GM12878 (cell line): ENCODE data around the gene C1QTNF1. TPM values are rescaled to one million over a fixed set of nuclear protein-coding genes. Genes with fewer than 3 reads are reported as not detected.

ENCODE experiments used
- ATAC-seq: fragments of 200-7000 bp; cut with Tn5 transposase; 3 replicates; pipeline ENCODE4 v1.9.1; 2020; ENCODE audit warnings: mild to moderate bottlenecking, moderate library complexity
- BruUV-seq: library from RNA; stranded (reverse); fragments of 400-500 nt; replicated peaks from 2 replicates; lab custom pipeline; 2021; lab: Mats Ljungman, UMichigan
- CTCF ChIA-PET: fragments of 300-600 bp; sonication (Branson Sonifier 250); formaldehyde crosslinking; extraction: SDS; loops from one replicate; lab custom pipeline; 2021; ENCODE audit warnings: inconsistent platforms; lab: Yijun Ruan, JAX
- POLR2A ChIA-PET: fragments of 350-600 bp; formaldehyde crosslinking; extraction: SDS; loops from one replicate; lab custom pipeline; 2021; ENCODE audit warnings: inconsistent platforms; lab: Charles Lee
- RAD21 ChIA-PET: fragments of 300-600 bp; sonication (Branson Sonifier 250); formaldehyde crosslinking; loops from one replicate; lab custom pipeline; 2023; ENCODE audit warnings: antibody characterized with exemption; ENCODE audit not compliant: unreplicated experiment; lab: Charles Lee
- SMC1A ChIA-PET: fragments of 300-600 bp; sonication (Branson Sonifier 250); formaldehyde crosslinking; loops from one replicate; lab custom pipeline; 2023; ENCODE audit not compliant: unreplicated experiment, uncharacterized antibody; lab: Charles Lee
- DNase-seq: peaks from one replicate; pipeline ENCODE4 v3.0.0-alpha.2; 2011; ENCODE audit warnings: low read depth, low spot score
- FAIRE-seq: peaks from 3 replicates; lab custom pipeline; 2011; peaks lifted over from hg19 to GRCh38; lab: Jason Lieb, UNC
- H2AFZ ChIP-seq: 2 replicates; pipeline ENCODE4 v1.6.0; 2011; ENCODE audit warnings: low read depth, low read length, control low read depth; ENCODE audit not compliant: control insufficient read depth
- H3K27ac ChIP-seq: 2 replicates; pipeline ENCODE4 v1.5.1; 2011; ENCODE audit warnings: control low read depth; ENCODE audit not compliant: control insufficient read depth, insufficient read depth
- H3K27me3 ChIP-seq, 2 experiments: replicated peaks in 1 of 2; 2 replicates each; pipeline versions ENCODE4 v1.6.0 to v1.6.1; 2011; ENCODE audit warnings: low read length in 1 of 2; ENCODE audit not compliant: control insufficient read depth in 2 of 2, insufficient read depth in 2 of 2
- H3K36me3 ChIP-seq, 2 experiments: 2 replicates each; pipeline ENCODE4 v1.5.1; 2011; ENCODE audit warnings: low read length in 1 of 2; ENCODE audit not compliant: control insufficient read depth in 2 of 2, insufficient read depth in 2 of 2
- H3K4me1 ChIP-seq: 2 replicates; pipeline ENCODE4 v1.6.1; 2011; ENCODE audit warnings: mild to moderate bottlenecking, low read length, moderate library complexity, mixed read lengths; ENCODE audit not compliant: control insufficient read depth, insufficient read depth
- H3K4me2 ChIP-seq: 2 replicates; pipeline ENCODE4 v1.6.0; 2011; ENCODE audit warnings: control low read depth; ENCODE audit not compliant: control insufficient read depth, insufficient read depth
- H3K4me3 ChIP-seq: fragments of 200-600 bp; sonication (generic); 2 replicates; pipeline ENCODE4 v1.5.1; 2016
- H3K79me2 ChIP-seq: 2 replicates; pipeline ENCODE4 v1.6.0; 2011; ENCODE audit warnings: low read length; ENCODE audit not compliant: control insufficient read depth, insufficient read depth
- H3K9ac ChIP-seq: 2 replicates; pipeline ENCODE4 v1.8.0; 2011; ENCODE audit warnings: low read length, control low read depth, mixed read lengths; ENCODE audit not compliant: control insufficient read depth, insufficient read depth
- H3K9me3 ChIP-seq: replicated peaks from 3 replicates; pipeline ENCODE4 v1.5.1; 2011; ENCODE audit warnings: mild to moderate bottlenecking, low read length; ENCODE audit not compliant: control insufficient read depth, insufficient read depth
- H4K20me1 ChIP-seq: 2 replicates; pipeline ENCODE4 v1.6.0; 2011; ENCODE audit not compliant: control insufficient read depth, insufficient read depth
- BRCA1 ChIP-seq: IDR thresholded peaks from 2 replicates; pipeline ENCODE4 v1.6.1; 2011; ENCODE audit warnings: low read depth, low read length, improper control_type of control experiment
- KDM1A ChIP-seq: fragments of 200-600 bp; sonication (generic); IDR thresholded peaks from 2 replicates; pipeline ENCODE4 v1.6.1; 2016; ENCODE audit warnings: borderline replicate concordance
- MEF2A ChIP-seq: IDR thresholded peaks from 2 replicates; pipeline ENCODE4 v1.6.1; 2011; ENCODE audit warnings: low read depth, mild to moderate bottlenecking, low read length, moderate library complexity; ENCODE audit not compliant: insufficient read depth
- POU2F2 ChIP-seq: IDR thresholded peaks from 3 replicates; pipeline ENCODE4 v1.6.1; 2011; ENCODE audit warnings: low read depth, mild to moderate bottlenecking, low read length, borderline replicate concordance
- SKIL ChIP-seq: fragments of 450-650 bp; IDR thresholded peaks from 2 replicates; pipeline ENCODE4 v1.6.1; 2017; ENCODE audit warnings: mild to moderate bottlenecking, low read depth, inconsistent platforms; ENCODE audit not compliant: poor library complexity, severe bottlenecking
- SMAD1 ChIP-seq: fragments of 450-650 bp; IDR thresholded peaks from 2 replicates; pipeline ENCODE4 v1.6.1; 2018; ENCODE audit warnings: mild to moderate bottlenecking, low read depth; ENCODE audit not compliant: partially characterized antibody
- YBX1 ChIP-seq: fragments of 450-650 bp; IDR thresholded peaks from 2 replicates; pipeline ENCODE4 v1.6.1; 2016; ENCODE audit warnings: antibody characterized with exemption
- ZBTB40 ChIP-seq: fragments of 450-650 bp; IDR thresholded peaks from 2 replicates; pipeline ENCODE4 v1.6.1; 2016; ENCODE audit warnings: mild to moderate bottlenecking, moderate library complexity, borderline replicate concordance
- ZNF622 ChIP-seq: fragments of 450-650 bp; IDR thresholded peaks from 2 replicates; pipeline ENCODE4 v1.6.1; 2017; ENCODE audit warnings: mild to moderate bottlenecking, inconsistent platforms
- WGBS: methylation state at CpG from one replicate; pipeline ENCODE4 v1.1.6; 2016; ENCODE audit warnings: low lambda C conversion rate; ENCODE audit not compliant: insufficient replicate concordance, insufficient coverage; ENCODE audit errors: missing lambda C conversion rate; 5-methylcytosine and 5-hydroxymethylcytosine counted together
- in situ Hi-C: fragments of 300-500 bp; cut with MboI; formaldehyde crosslinking; loops from 9 replicates; pipeline ENCODE4 v1.14.3; 2018; ENCODE audit warnings: mixed read lengths
- intact Hi-C: fragments of 100-400 bp; cut with micrococcal nuclease; formaldehyde crosslinking; loops from one replicate; pipeline ENCODE4 v1.14.2; 2022; ENCODE audit not compliant: unreplicated experiment
- polyA plus RNA-seq, 11 experiments: library from polyadenylated mRNA; depleted of rRNA in 4 of 11; unstranded in 6 of 11; stranded (reverse) in 5 of 11; fragments of >200 nt; fragmentation: Nextera tagmentation in 4 of 11; fragmentation: Illumina TruSeq in 1 of 11; extraction: Ambion mirVana in 4 of 11; extraction: Trizol in 1 of 11; gene quantifications; 1 replicate in 1 of 11; 2 replicates in 10 of 11; pipeline versions ENCODE4 v1.2.1 to v1.2.3, GENCODE V29; 2011 to 2016; ENCODE audit warnings: inconsistent platforms in 2 of 11, missing spikeins in 2 of 11, low read depth in 1 of 11
- total RNA-seq, 4 experiments: library from RNA; depleted of rRNA in 3 of 4; stranded (reverse); fragments of >200 nt in 3 of 4; fragmentation: Illumina TruSeq in 1 of 4; extraction: Trizol in 1 of 4; gene quantifications; 2 replicates each; pipeline versions ENCODE4 v1.2.1 to v1.2.3, GENCODE V29; 2013 to 2021
- TF ChIP-seq, protein P1 (sequence below): fragments of 450-650 bp; IDR thresholded peaks from 2 replicates; pipeline ENCODE4 v1.6.1; 2016; ENCODE audit warnings: mild to moderate bottlenecking
- TF ChIP-seq, protein P2 (sequence below): IDR thresholded peaks from 2 replicates; pipeline ENCODE4 v1.6.1; 2012; ENCODE audit warnings: low read length, inconsistent platforms

The C1QTNF1 gene
- total and polyA plus RNA-seq, 10 of the 15 experiments (the other 5 are each of a cell fraction or from before 2014, with no cell fraction given) = 0.05 to 1.1 (median 0.15) TPM; not detected in 4

DNA sequence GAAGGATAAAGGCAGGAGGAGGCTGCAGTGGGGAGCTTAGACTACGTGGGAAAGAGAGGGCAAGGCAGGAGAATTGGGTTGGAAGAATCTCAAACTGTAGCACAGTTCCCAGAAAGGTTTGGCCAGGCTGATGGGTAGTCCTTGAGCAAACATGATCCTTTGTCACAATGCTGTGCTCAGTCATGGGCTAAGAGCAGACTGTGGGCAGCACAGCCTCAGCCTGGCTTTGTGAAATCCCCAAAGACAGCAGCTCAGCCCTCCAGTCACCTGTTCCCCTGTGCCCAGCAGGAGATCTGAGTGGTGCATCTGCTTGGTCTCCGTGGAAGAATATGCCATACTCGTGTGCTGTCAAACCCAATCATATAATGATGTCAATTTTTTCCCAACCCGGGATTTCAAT is 40.1 kb downstream of the C1QTNF1 start:
- ChIA-PET RAD21 (no interaction called here), SMC1A (no interaction called here), CTCF (interaction anchor here (1.3 to 2.7 kb wide), 2 partner anchors 18 to 19 kb away, joined by 7 to 12 read pairs; no protein-coding TSS in a partner anchor), POLR2A (no interaction called here)
- BruUV-seq = no TSS peak
- DNase-seq (no peak), FAIRE-seq (no peak), ATAC-seq (peak; percentile 38; the same call in 2 of the 3 replicates)
- Histone ChIP-seq H3K36me3 (no peaks in the 10 kb centered on the region), H3K4me2 (no peak overlapping the region), H3K27ac (no peak overlapping the region), H4K20me1 (no peaks in the 10 kb centered on the region), H3K27me3 (no peaks in the 10 kb centered on the region), H3K4me1 (no peaks in the 10 kb centered on the region), H3K9me3 (no peaks in the 10 kb centered on the region), H3K79me2 (no peaks in the 10 kb centered on the region), H2AFZ (no peak overlapping the region), H3K9ac (no peak overlapping the region), H3K4me3 (no peak overlapping the region)
- intact Hi-C loops = no loop called here
- 41% methylated on average over 4 of the region's 4 CpGs for WGBS
- TF ChIP-seq SKIL (no peak), MEF2A (no peak), KDM1A (no peak), POU2F2 (no peak), BRCA1 (no peak), YBX1 (no peak), ZNF622 (no peak), ZBTB40 (no peak), SMAD1 (no peak)
- TF ChIP-seq, protein P1, sequence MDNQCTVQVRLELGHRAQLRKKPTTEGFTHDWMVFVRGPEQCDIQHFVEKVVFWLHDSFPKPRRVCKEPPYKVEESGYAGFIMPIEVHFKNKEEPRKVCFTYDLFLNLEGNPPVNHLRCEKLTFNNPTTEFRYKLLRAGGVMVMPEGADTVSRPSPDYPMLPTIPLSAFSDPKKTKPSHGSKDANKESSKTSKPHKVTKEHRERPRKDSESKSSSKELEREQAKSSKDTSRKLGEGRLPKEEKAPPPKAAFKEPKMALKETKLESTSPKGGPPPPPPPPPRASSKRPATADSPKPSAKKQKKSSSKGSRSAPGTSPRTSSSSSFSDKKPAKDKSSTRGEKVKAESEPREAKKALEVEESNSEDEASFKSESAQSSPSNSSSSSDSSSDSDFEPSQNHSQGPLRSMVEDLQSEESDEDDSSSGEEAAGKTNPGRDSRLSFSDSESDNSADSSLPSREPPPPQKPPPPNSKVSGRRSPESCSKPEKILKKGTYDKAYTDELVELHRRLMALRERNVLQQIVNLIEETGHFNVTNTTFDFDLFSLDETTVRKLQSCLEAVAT = no peak
- TF ChIP-seq, protein P2, sequence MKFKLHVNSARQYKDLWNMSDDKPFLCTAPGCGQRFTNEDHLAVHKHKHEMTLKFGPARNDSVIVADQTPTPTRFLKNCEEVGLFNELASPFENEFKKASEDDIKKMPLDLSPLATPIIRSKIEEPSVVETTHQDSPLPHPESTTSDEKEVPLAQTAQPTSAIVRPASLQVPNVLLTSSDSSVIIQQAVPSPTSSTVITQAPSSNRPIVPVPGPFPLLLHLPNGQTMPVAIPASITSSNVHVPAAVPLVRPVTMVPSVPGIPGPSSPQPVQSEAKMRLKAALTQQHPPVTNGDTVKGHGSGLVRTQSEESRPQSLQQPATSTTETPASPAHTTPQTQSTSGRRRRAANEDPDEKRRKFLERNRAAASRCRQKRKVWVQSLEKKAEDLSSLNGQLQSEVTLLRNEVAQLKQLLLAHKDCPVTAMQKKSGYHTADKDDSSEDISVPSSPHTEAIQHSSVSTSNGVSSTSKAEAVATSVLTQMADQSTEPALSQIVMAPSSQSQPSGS = no peak
- in situ Hi-C loops = no loop called here
